ENCODE measurements around the gene KCNN4. TPM values are rescaled to one million over a fixed set of nuclear protein-coding genes. Genes with fewer than 3 reads are reported as not detected.
A peak's percentile ranks its signal among the peaks of the same experiment; 100 is the strongest.

Gene KCNN4
- total RNA-seq, 1 donor from 2014 or later = 0.38 TPM

DNA sequence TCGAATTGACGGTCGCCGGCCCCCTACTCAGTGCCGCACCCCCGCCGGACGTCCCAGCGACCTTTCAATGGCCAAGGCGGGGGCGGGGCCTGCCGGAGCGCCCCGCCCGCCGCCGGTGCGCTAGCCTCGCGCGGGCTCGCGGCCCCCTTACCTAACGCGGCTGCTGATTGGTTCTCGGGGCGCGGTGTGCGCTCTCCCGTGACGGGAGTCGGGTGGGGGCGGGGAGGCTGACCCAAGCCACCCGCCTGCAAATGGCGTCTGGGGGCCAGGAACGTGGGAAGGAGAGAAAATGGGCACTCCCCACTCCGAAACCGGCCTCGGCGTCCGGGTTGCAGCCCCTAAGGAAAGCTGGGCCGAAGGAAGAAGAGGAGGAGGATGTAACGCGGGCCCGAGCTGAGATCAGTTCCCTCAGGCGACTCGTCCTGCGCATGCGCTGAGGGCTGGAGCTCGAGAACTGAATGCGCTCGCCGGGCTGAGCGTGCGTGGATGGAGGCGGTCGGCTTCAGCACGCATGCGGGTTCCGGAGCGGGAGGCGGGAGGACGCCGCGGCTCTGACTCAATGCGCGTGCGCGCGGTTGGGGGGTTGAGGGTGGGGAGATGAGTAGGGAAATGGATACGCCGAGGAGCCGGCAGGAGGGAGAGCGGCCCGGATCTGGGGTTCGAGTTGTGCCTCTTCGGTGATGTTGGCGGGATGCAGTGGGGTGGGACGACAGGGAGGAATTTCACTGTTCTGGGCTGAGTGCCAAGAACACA lies 26.1 kb downstream of the KCNN4 start, which contains the start of gene SMG9:
Gene SMG9, minus strand, starts transcription at position 460 of the 753 bp plus-strand sequence. CDS start 4,221 bp downstream, outside the sequence.
- Histone ChIP-seq H3K27me3 (ENCODE audit: low read depth) (no peaks in the 10 kb centered on the region), H3K4me1 (peaks cover 39% of the 10 kb centered on the region), H3K4me3 (peak within 1 kb of the TSS; percentile 87), H3K9me3 (replicated peaks) (no peaks in the 10 kb centered on the region), H3K27ac (replicated peaks) (peak within 1 kb of the TSS; percentile 100), H3K36me3 (peaks cover 20% of the 10 kb centered on the region)
- DNase-seq = peak; percentile 97
- intact Hi-C loops (cut with micrococcal nuclease) = no loop called here
- TF ChIP-seq, protein P1, sequence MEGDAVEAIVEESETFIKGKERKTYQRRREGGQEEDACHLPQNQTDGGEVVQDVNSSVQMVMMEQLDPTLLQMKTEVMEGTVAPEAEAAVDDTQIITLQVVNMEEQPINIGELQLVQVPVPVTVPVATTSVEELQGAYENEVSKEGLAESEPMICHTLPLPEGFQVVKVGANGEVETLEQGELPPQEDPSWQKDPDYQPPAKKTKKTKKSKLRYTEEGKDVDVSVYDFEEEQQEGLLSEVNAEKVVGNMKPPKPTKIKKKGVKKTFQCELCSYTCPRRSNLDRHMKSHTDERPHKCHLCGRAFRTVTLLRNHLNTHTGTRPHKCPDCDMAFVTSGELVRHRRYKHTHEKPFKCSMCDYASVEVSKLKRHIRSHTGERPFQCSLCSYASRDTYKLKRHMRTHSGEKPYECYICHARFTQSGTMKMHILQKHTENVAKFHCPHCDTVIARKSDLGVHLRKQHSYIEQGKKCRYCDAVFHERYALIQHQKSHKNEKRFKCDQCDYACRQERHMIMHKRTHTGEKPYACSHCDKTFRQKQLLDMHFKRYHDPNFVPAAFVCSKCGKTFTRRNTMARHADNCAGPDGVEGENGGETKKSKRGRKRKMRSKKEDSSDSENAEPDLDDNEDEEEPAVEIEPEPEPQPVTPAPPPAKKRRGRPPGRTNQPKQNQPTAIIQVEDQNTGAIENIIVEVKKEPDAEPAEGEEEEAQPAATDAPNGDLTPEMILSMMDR (IDR thresholded peaks at IDR 0.05; ENCODE audit: borderline replicate concordance) = no peak

DNA sequence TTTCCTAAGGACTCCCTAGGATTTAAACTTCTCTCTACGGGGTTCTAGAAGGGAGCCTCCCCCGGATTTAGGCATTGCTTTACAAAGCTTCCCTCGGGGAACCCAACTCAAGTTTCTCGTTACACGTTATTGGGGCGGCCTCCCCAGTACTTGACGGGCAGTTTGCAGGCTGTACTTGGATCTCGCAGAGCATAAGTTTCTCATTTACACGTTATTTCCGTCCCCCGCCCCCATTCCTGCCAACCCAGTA lies 26.6 kb downstream of the KCNN4 start:
- H3K4me1 ChIP-seq = peaks cover 39% of the 10 kb centered on the region
- no peak for DNase-seq
- no peaks in the 10 kb centered on the region for H3K9me3 ChIP-seq (replicated peaks)
- peak overlapping the region; percentile 100 for H3K27ac ChIP-seq (replicated peaks)
- TF ChIP-seq, protein P1 (IDR thresholded peaks at IDR 0.05; ENCODE audit: borderline replicate concordance) = no peak
- intact Hi-C loops (cut with micrococcal nuclease) = no loop called here
- H3K36me3 ChIP-seq = peaks cover 25% of the 10 kb centered on the region
- no peaks in the 10 kb centered on the region for H3K27me3 ChIP-seq (ENCODE audit: low read depth)
- H3K4me3 ChIP-seq = peak overlapping the region; percentile 87

DNA sequence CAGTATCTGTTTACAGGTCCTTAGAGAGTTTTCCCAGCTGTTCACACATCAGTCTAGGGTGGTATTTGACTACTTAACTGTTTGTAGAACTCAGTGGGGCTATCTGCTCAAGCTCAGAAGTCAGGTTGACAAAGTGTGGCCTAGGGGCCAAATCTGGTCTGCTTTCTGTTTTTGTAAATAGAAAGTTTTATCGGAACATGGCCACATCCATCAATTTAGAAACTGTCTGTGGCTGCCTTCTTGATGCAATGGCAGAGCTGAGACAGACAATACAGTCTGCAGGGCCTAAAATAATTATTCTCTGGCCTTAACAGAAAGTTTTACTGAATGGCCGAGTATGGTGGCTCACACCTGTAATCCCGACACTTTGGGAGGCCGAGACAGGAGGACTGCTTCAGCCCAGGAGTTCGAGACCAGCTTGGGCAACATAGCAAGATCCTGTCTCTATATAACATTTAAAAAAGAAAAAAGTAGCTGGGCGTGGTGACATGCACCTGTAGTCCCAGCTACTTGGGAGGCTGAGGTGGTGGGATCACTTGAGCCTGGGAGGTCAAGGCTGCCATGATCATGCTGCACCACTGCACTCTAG lies 28.4 kb downstream of the KCNN4 start:
- intact Hi-C loops (cut with micrococcal nuclease) = no loop called here
- Histone ChIP-seq H3K4me3 (no peak overlapping the region), H3K9me3 (replicated peaks) (no peaks in the 10 kb centered on the region), H3K36me3 (peaks cover 43% of the 10 kb centered on the region), H3K4me1 (peaks cover 39% of the 10 kb centered on the region), H3K27ac (replicated peaks) (no peak overlapping the region), H3K27me3 (ENCODE audit: low read depth) (no peaks in the 10 kb centered on the region)
- TF ChIP-seq, protein P1 (IDR thresholded peaks at IDR 0.05; ENCODE audit: borderline replicate concordance) = no peak
- DNase-seq = no peak

DNA sequence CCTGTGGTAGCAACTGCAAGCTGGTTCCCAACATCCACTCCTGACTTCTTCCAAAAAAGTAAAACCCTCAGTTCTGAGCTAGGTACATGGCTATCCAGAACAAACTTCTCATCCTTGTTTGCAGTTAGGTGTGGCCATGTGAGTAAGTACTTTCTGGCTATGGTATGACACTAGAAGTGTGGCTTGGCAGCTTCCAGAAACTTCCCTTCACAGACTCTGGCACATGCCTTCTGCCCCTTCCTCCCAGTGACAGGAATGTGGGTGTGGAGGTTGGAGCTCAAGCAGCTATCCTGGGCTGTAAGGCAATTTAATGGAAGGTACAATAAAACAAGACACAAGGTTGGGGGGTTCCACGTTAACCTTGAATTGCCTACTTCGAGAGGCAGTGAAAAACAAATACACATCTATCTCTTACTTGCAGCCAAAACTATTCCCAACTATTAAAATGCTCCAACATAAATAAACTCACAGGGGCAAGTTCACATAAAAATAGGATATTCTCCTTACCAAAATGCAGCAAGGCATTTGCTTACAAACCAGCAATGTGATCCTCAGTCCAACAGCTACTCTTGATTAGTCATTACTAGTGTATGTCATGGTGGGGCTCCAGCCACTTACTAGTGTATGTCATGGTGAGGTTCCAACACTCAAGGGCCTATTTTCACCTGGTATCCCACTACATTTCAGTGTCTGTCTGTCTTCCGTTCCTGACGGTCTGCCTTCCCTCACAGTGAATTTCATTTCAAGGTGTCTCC lies 29.1 kb downstream of the KCNN4 start:
- no peak overlapping the region for H3K27ac ChIP-seq (replicated peaks)
- no peak overlapping the region for H3K4me3 ChIP-seq
- no peak for DNase-seq
- peaks cover 39% of the 10 kb centered on the region for H3K4me1 ChIP-seq
- intact Hi-C loops (cut with micrococcal nuclease) = no loop called here
- no peaks in the 10 kb centered on the region for H3K9me3 ChIP-seq (replicated peaks)
- TF ChIP-seq, protein P1 (IDR thresholded peaks at IDR 0.05; ENCODE audit: borderline replicate concordance) = no peak
- no peaks in the 10 kb centered on the region for H3K27me3 ChIP-seq (ENCODE audit: low read depth)
- peaks cover 50% of the 10 kb centered on the region for H3K36me3 ChIP-seq

DNA sequence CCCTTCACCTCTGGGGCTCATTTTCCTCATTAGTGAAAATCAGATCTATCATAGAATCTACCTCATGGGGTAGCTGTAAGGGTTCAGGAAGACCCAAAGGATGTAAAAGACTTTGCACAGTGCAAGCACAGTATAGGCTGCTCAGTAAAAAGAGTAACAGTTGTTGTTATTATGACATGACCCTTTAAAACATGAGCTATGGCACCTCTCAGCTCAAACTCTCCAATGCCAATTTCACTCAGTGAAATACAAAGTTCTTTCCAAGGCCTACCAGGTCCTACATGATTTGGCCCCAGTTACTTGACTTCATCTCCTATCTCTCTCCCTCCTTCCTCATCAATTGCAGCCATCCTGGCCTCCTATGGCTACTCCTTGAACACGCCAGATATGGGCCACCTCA lies 30.9 kb downstream of the KCNN4 start:
- intact Hi-C loops (cut with micrococcal nuclease) = loop anchor here (5.0 kb wide), 1 partner anchor 32 kb away; the partner anchor contains the start of gene KCNN4
- H3K27ac ChIP-seq (replicated peaks) = no peak overlapping the region
- H3K4me3 ChIP-seq = no peak overlapping the region
- TF ChIP-seq, protein P1 (IDR thresholded peaks at IDR 0.05; ENCODE audit: borderline replicate concordance) = no peak
- H3K9me3 ChIP-seq (replicated peaks) = no peaks in the 10 kb centered on the region
- H3K36me3 ChIP-seq = peaks cover 64% of the 10 kb centered on the region
- no peaks in the 10 kb centered on the region for H3K27me3 ChIP-seq (ENCODE audit: low read depth)
- H3K4me1 ChIP-seq = peaks cover 32% of the 10 kb centered on the region
- no peak for DNase-seq

Data from left ventricle myocardium inferior (tissue), 1 donor.